Panc1 (cell line): Measurements from ENCODE around the gene SNX9. TPM values are rescaled to one million over a fixed set of nuclear protein-coding genes. Genes with fewer than 3 reads are reported as not detected.

Experiments used
- ATAC-seq: fragments of 200-7000 bp; cut with Tn5 transposase; 2 replicates; pipeline ENCODE4 v1.9.1; 2020; ENCODE audit warnings: mild to moderate bottlenecking, moderate library complexity
- BruUV-seq: library from RNA; stranded (reverse); fragments of 400-500 nt; replicated peaks from 2 replicates; lab custom pipeline; 2021; lab: Mats Ljungman, UMichigan
- CTCF ChIA-PET: fragments of 300-600 bp; sonication (Branson Sonifier 250); formaldehyde crosslinking; loops from one replicate; lab custom pipeline; 2022; ENCODE audit warnings: antibody characterized with exemption; lab: Charles Lee
- POLR2A ChIA-PET: fragments of 300-600 bp; sonication (Branson Sonifier 250); formaldehyde crosslinking; loops from one replicate; lab custom pipeline; 2022; ENCODE audit warnings: antibody characterized with exemption; lab: Charles Lee
- DNase-seq: peaks from one replicate; pipeline ENCODE4 v3.0.0-alpha.2; 2010; ENCODE audit warnings: low read depth, low spot score
- H3K27ac ChIP-seq: 2 replicates; pipeline ENCODE4 v1.5.1; 2011; ENCODE audit warnings: mild to moderate bottlenecking, low read length, inconsistent platforms
- H3K27me3 ChIP-seq: fragments of 200-500 bp; sonication (Bioruptor generic); 2 replicates; pipeline ENCODE4 v1.6.0; 2014; ENCODE audit warnings: low read length, inconsistent platforms; ENCODE audit not compliant: control insufficient read depth, insufficient read depth
- H3K36me3 ChIP-seq: fragments of 200-500 bp; sonication (Bioruptor generic); 2 replicates; pipeline ENCODE4 v1.5.1; 2014; ENCODE audit warnings: inconsistent platforms, mild to moderate bottlenecking, low read length, moderate library complexity; ENCODE audit not compliant: control insufficient read depth, insufficient read depth
- H3K4me1 ChIP-seq: 2 replicates; pipeline ENCODE4 v1.5.1; 2011; ENCODE audit warnings: inconsistent platforms, mild to moderate bottlenecking, low read length, moderate library complexity; ENCODE audit not compliant: control insufficient read depth, insufficient read depth
- H3K4me3 ChIP-seq, 2 experiments: 2 replicates each; pipeline ENCODE4 v1.5.1; 2011 to 2012; ENCODE audit warnings: low read depth in 2 of 2, low read length in 2 of 2, mild to moderate bottlenecking in 2 of 2, inconsistent platforms in 1 of 2, moderate library complexity in 1 of 2
- H3K9me3 ChIP-seq: fragments of 200-500 bp; sonication (Bioruptor generic); 2 replicates; pipeline ENCODE4 v1.5.1; 2014; ENCODE audit warnings: low read depth, mild to moderate bottlenecking, inconsistent platforms, low read length, moderate library complexity; ENCODE audit not compliant: control insufficient read depth, insufficient read depth
- POLR2AphosphoS5 ChIP-seq: IDR thresholded peaks from 2 replicates; pipeline ENCODE4 v1.6.1; 2012; ENCODE audit warnings: mild to moderate bottlenecking, low read depth, low read length, moderate library complexity
- SIN3A ChIP-seq: IDR thresholded peaks from 2 replicates; pipeline ENCODE4 v1.6.1; 2012; ENCODE audit warnings: low read depth, mild to moderate bottlenecking, low read length, moderate library complexity, borderline replicate concordance; ENCODE audit not compliant: insufficient read depth
- TCF7L2 ChIP-seq: IDR thresholded peaks from 2 replicates; pipeline ENCODE4 v1.6.1; 2011; ENCODE audit warnings: mild to moderate bottlenecking, low read depth, low read length, inconsistent platforms
- in situ Hi-C: cut with HindIII; loops from 2 replicates; pipeline ENCODE4 v1.10.0; 2016; ENCODE audit warnings: low sequenced_read_pairs, low pct_unique_long_range_greater_than_20kb
- intact Hi-C: fragments of 100-400 bp; cut with micrococcal nuclease; formaldehyde crosslinking; loops from one replicate; pipeline ENCODE4 v1.10.0; 2022; ENCODE audit not compliant: unreplicated experiment
- total RNA-seq: library from RNA; stranded (reverse); gene quantifications from one replicate; pipeline ENCODE4 v1.2.1, GENCODE V29; 2021; ENCODE audit not compliant: unreplicated experiment
- TF ChIP-seq, protein P1 (sequence below): fragments of 450-650 bp; IDR thresholded peaks from 2 replicates; pipeline ENCODE4 v1.5.1; 2017; ENCODE audit warnings: mild to moderate bottlenecking
- TF ChIP-seq, protein P2 (sequence below), 2 experiments: IDR thresholded peaks; 2 replicates each; pipeline ENCODE4 v1.6.1; 2011 to 2012; ENCODE audit warnings: low read depth in 2 of 2, control low read depth in 1 of 2, low read length in 1 of 2, mild to moderate bottlenecking in 1 of 2, moderate library complexity in 1 of 2; ENCODE audit not compliant: insufficient read depth in 1 of 2

SNX9 gene
- total RNA-seq, 1 experiment from 2014 or later: 46.0 TPM

DNA sequence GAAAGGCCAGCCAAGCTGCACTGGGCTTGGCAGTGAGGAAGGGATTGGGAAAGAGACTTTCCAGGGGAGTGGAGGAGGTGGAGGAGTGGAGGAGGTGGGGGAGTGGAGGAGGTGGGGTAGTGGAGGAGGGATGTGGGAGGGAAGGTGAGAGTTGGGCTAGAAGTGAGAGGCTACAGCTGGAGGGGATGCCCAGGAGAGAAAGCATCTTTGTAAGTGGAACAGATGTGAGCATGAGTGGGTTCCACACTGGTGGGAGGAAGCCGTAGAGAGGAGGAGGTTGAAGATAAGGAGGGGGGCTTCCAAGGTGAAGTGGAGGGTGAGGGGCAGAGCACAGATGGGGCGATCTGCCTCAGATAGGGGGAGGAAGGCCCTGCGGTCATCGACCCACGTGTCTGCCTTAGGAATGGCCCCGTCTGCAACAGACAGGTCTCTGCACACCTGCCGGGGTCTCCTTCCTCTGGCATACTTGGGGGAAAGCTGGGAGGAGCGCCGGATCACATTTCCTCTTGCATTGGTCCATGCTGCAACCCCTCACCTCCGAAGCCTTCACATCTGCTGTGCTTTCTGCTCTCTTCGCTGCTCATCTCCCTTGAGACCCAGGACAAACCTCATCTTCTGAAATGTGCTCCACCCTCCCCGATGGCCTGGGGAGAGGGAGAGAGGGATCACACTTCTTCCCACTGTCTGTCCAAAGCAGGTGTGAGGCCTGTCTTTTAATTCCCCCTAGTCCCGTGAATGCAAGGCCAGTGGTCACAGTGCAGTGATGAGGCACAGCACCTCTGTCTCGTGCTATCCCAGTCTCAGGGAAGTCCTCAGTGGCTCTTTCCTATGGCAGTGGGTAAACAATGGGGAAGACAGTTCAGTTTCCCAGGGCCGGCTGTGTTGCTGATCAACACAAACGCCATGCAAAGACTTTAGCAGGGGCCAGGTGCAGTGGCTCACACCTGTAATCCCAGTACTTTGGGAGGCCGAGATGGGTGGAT, 48.6 kb upstream of the SNX9 start:
- DNase-seq (no peak), ATAC-seq (peak; percentile 66)
- in situ Hi-C loops (loop anchor here (25.0 kb wide), 1 partner anchor 88 kb away; no protein-coding TSS in a partner anchor), intact Hi-C loops (no loop called here)
- no peak overlapping the region for H3K4me3 ChIP-seq
- no TSS peak for BruUV-seq
- ChIA-PET CTCF (no interaction called here), POLR2A (no interaction called here)
- peak overlapping the region; percentile 73 for H3K27ac ChIP-seq
- no peaks in the 10 kb centered on the region for H3K27me3 ChIP-seq
- no peaks in the 10 kb centered on the region for H3K36me3 ChIP-seq
- no peaks in the 10 kb centered on the region for H3K9me3 ChIP-seq
- TF ChIP-seq, protein P1, sequence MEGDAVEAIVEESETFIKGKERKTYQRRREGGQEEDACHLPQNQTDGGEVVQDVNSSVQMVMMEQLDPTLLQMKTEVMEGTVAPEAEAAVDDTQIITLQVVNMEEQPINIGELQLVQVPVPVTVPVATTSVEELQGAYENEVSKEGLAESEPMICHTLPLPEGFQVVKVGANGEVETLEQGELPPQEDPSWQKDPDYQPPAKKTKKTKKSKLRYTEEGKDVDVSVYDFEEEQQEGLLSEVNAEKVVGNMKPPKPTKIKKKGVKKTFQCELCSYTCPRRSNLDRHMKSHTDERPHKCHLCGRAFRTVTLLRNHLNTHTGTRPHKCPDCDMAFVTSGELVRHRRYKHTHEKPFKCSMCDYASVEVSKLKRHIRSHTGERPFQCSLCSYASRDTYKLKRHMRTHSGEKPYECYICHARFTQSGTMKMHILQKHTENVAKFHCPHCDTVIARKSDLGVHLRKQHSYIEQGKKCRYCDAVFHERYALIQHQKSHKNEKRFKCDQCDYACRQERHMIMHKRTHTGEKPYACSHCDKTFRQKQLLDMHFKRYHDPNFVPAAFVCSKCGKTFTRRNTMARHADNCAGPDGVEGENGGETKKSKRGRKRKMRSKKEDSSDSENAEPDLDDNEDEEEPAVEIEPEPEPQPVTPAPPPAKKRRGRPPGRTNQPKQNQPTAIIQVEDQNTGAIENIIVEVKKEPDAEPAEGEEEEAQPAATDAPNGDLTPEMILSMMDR: no peak
- TF ChIP-seq, protein P2, sequence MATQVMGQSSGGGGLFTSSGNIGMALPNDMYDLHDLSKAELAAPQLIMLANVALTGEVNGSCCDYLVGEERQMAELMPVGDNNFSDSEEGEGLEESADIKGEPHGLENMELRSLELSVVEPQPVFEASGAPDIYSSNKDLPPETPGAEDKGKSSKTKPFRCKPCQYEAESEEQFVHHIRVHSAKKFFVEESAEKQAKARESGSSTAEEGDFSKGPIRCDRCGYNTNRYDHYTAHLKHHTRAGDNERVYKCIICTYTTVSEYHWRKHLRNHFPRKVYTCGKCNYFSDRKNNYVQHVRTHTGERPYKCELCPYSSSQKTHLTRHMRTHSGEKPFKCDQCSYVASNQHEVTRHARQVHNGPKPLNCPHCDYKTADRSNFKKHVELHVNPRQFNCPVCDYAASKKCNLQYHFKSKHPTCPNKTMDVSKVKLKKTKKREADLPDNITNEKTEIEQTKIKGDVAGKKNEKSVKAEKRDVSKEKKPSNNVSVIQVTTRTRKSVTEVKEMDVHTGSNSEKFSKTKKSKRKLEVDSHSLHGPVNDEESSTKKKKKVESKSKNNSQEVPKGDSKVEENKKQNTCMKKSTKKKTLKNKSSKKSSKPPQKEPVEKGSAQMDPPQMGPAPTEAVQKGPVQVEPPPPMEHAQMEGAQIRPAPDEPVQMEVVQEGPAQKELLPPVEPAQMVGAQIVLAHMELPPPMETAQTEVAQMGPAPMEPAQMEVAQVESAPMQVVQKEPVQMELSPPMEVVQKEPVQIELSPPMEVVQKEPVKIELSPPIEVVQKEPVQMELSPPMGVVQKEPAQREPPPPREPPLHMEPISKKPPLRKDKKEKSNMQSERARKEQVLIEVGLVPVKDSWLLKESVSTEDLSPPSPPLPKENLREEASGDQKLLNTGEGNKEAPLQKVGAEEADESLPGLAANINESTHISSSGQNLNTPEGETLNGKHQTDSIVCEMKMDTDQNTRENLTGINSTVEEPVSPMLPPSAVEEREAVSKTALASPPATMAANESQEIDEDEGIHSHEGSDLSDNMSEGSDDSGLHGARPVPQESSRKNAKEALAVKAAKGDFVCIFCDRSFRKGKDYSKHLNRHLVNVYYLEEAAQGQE (IDR thresholded peaks at IDR 0.05; ENCODE audit: insufficient read depth in 1 of 2, low read depth in 2 of 2, low read length in 1 of 2): no peak
- TF ChIP-seq SIN3A (no peak), TCF7L2 (no peak), POLR2AphosphoS5 (no peak)
- H3K4me1 ChIP-seq: peaks cover 29% of the 10 kb centered on the region

DNA sequence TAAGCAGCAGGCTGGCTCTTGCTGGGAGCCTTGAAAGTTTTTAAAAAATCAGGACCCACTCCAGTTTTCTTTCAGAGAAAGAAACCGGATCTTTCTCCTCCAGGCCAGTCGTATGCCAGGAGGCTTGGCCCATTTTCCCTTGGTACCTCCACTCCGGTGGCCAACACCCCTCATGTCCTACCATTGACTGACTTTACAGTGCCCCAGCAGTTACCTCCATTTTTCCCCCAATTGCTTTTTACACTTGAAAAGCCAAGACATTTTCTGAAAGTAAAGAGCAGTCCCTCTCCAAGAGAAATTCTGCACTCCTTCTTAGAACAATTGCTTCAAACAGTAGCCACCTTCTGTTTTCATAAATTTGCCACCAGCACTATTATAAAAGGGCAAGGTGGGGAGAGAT, 47.7 kb upstream of the SNX9 start:
- ATAC-seq (no peak), DNase-seq (no peak)
- Histone ChIP-seq H3K27ac (no peak overlapping the region; the same call in 1 of the 2 replicates), H3K9me3 (no peaks in the 10 kb centered on the region), H3K36me3 (no peaks in the 10 kb centered on the region), H3K27me3 (no peaks in the 10 kb centered on the region), H3K4me1 (peaks cover 20% of the 10 kb centered on the region), H3K4me3 (no peak overlapping the region)
- intact Hi-C loops: no loop called here
- BruUV-seq: no TSS peak
- ChIA-PET POLR2A (no interaction called here), CTCF (no interaction called here)
- no peak for TF ChIP-seq SIN3A
- no peak for TF ChIP-seq POLR2AphosphoS5
- TF ChIP-seq, protein P2 (IDR thresholded peaks at IDR 0.05; ENCODE audit: insufficient read depth in 1 of 2, low read depth in 2 of 2, low read length in 1 of 2): no peak
- TF ChIP-seq, protein P1: no peak
- no peak for TF ChIP-seq TCF7L2
- in situ Hi-C loops: no loop called here
